ENCODE data around the gene FAM32A.

DNA sequence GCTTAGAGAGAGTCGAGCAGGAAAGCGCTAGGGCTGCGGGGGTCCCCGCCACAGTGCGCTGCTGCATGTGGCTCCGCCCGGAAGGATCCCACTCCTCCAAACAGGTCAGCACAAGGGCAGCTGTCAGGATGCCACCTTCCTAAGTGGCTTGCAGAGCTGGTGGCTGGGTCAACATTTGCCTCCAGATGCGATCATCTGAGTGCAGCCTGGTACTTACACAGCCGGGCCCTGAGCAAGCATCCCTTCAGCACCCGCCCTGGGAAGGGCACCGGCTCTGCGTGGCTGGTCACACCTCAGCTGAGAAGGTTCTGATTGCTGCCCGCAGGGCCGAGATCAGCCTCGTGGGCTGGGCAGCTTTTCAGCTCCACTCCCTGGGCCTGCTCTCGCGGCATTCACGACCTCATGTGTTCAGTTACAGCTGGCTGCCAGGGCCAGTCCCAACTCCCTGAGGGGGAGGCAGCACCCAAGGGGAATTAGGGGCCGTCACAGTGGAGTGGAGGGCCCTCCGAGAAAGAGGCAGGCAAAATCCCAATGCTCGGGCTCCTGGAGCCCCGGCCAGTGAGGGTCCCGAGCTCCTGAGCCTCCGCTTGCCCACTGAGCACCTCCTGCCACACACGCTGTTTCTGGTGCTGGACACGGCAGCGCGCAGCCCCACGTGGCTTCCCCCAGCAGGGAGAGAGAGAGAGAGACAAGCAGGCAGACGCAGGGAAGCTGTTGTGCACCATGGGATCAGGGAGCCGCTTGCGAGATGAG is 39.3 kb downstream of the FAM32A start:
- TF ChIP-seq PKNOX1 (IDR thresholded peaks at IDR 0.05) (no peak), ARNT (IDR thresholded peaks at IDR 0.05) (no peak), NFRKB (IDR thresholded peaks at IDR 0.05) (no peak), SP1 (IDR thresholded peaks at IDR 0.05) (no peak), ZNF384 (IDR thresholded peaks at IDR 0.05) (no peak), SUZ12 (IDR thresholded peaks at IDR 0.05) (no peak)

All from HEK293T (cell line).